GM19397 (cell line): ENCODE measurements around the gene WARS2.

Source experiments
- ATAC-seq: cut with Tn5 transposase; IDR thresholded peaks from one replicate; pipeline ENCODE4 v1.9.1; 2021; ENCODE audit warnings: mild to moderate bottlenecking, moderate library complexity; ENCODE audit not compliant: unreplicated experiment

Gene WARS2

DNA sequence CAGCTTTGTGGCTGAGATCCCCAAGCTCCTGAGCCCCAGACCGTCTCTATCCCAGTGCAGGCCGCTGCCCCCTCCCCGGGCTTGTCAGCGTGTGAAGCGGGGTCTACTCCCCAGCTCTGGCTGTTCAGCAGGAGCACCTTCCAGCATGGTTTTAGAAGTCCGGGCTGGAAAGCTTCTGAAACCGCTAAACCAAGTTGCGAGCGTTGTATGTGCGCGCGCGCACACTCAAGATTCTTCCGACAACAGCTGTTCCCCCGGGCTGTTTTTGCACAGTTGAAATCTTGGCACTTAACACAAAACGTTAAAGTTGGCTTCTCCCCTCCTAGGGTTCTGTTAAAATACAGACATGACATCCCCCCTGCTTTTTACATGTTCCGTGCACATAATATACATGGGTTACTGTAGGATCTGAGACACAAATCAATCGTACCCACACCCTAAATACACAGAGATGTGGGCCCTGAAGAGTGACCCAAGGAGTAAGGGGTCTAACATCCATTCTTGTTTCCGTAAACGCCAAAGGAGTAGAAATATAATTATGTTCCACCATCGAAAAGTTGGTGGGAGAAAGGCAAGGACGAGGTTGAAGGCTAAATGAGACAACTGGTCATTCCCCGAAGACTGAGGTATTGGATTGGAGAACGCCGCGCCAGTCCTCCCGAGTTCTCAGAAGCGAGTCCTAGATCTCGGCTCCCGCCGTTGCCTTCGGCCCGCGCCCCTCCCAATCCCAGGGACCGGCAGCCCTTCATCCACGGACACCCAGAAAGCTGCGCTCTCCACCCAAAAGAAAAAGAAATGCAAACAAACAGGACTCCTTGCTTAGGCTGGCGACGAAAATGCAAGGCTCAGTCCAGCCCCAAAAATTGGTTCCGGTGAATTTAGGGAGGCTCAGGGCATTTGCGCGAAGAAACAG, 153.6 kb downstream of the WARS2 start:
- ATAC-seq: no peak

DNA sequence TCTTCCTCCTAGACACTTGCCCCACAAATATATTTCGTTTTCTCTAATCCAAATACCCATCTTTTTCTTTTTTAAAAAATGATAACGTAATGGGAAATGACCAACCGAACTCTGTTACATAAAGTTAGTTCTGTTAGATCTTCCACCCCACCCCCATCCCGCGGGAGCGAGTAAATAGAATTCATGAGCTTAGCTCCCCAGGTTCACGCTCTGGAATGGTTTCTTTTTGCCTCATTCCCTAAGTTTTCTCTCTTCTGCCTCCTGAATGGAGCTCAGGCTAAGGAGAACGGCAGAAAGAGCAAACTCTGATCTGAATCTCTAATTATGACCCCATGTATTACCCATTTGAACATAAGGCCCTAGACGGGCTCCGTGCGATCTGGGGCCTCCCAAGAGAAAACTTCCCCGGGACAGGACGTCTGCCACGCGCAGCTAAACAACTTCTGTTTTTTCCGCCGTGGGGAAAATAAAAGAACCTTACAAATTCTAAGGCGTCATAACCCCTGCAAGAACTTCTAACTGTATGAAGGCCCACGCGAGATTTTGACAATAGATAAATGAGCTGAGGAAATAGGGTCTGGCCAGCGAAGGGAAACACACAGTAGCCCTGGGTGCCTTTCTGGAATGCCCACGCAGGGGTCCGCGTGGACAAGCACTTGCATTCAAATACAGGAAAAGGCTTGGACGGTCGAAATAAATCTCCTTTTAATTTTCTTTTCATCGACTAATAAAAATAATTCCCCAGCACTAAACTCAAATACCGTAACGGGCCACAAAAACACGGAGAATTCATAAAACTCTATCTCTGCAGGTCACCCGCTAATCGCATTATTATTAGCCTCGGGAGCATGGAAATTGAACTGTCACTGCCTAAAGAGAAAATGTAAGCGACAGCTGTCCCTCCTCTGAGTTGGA, 154.6 kb downstream of the WARS2 start:
- no peak for ATAC-seq

DNA sequence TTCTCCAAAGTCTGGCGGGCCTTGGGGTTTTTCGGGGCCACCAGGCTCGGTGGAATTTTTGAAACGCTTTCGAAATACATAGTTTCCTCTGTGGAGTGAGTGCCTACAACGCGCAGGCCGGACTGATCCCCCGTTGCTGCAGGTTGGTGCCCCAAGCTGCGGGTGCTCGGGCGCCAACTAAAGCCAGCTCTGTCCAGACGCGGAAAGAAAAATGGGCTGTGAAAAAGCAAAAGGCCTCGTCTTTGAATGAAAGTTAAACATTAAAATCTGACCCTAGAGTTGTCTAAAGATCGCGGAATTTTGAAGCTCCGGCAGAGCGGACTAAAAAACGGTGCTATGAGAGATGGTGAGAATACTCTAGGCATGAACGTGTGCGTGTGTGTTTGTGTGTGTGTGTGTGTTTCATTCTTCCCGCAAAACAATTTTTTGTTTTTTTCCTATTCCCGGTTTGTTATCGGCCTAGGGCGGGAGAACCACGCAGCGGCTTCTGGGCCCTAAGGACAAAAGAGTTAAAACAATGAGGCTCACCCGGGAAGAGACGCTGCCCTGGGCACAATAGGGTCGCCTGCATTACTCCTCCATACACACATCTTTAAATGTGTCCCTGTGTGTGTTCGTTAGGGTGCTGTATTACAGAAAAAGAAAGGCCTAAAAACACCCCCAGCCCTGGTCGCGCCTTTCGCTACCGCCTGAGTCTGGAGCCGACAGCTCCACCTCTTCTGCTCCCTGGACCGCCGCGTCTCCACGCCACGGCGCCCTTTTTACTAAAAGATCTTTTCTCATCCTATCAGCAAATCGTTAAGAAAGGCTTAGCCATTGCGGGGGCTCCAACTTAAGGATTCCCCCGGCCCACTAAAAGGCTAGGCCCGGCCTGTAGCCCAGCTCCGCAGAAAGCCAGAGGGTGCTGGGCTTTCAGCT, 155.5 kb downstream of the WARS2 start:
- no peak for ATAC-seq

DNA sequence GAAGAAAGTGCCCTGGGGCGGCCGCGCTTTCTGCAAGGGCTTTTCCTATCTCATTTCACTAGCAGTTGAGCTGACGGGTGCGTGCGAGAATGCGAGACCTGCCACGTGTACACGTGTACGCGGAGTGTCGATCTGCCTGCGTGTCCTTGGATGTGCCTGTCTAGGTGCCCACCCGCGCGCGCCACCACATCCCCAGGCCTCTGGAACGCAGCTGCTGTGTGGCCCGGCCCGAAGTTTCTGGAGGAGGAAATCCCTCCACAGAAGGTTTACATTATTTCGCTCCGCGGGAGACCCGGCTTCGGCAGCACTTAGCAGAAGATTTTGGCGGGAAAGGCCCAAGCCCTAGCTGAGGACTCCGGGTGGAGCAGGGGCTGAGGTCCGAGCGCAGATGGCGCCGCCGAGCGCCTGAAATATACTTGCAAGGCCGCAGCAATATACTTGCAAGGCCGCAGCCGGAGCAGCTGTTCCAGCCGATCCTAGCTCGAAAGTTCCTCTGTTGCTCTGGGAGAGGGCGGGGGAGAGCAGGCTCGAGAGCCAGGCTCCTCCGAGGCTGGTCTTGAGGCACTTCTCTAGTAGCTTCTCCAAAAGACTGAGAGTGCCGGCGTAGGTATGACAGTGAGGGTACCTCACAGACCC, 156.2 kb downstream of the WARS2 start:
- ATAC-seq: no peak

DNA sequence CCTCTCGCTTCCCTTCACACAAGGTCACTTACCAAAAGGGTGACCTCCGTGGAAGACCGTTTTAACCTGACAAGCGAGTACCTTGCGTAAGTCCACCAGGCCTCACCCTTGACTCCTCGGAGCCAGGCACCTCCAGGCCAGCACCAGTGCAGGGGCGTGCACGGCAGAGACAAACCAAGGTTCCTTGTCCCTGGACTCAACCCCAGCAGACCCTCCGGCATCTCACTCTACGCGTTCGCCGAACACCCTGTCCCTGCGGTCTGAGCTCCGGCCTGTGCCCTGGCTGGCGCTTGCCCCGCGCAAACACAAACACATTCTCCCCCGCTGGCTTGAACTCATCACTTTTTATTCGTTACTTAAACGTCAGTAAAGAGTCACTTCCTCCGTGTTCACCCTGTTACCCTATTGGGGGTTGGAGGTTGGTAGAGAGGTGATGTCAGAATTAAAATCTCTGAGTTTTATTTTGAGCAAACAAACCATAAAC, 156.9 kb downstream of the WARS2 start:
- ATAC-seq: no peak

DNA sequence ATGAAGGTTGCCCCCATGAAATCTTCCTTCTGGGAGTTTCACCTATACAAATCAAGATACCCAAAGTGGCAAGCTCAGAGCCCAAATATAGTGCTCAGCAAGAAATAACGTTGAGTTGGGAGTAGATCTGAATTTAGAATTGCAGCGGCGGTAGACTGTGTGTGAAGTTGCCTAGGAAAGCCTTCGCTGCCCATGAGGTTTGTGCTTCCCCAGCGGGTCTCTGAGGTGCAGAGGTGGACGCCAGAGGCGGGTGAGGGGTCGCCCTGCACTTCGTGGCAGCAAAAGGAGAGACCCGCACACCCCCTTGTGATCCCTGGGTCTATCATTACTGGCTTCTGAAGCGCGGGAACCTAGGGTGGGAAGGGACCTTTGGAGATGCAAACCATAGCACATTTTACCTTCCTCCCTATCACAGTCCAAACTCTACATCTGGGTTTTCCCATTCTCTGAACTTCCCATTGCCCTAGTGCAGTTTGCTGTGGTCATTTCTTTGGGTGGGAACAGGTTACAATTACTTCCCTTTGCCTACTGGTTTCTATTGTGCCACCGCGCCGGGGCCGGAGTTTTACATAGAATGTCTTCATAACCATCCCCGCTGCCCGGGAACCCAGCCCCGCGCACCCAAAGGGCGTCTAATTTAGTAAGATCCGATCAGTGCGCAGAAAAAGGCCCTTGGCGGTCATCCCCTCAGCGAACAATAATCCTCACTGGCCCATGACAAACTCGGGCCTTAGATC, 157.5 kb downstream of the WARS2 start:
- no peak for ATAC-seq

DNA sequence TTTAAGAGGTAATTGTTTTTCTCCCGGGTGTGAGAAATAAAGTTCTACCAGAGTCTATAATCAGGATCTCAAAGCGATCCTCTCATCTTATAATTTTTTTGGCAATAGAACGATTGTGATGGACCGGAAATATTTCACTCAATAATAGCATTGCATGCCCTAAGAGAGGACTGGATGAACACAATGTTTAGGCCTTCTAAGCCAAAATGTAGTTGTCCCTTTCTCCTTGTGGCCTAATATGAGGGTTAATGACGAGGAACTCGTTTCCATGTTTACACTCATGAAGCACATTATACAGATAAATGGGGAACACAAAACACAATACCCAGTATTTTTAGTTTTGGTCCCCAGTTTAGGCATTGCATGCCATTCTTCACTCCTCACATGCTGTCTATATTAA, 158.2 kb downstream of the WARS2 start:
- no peak for ATAC-seq

DNA sequence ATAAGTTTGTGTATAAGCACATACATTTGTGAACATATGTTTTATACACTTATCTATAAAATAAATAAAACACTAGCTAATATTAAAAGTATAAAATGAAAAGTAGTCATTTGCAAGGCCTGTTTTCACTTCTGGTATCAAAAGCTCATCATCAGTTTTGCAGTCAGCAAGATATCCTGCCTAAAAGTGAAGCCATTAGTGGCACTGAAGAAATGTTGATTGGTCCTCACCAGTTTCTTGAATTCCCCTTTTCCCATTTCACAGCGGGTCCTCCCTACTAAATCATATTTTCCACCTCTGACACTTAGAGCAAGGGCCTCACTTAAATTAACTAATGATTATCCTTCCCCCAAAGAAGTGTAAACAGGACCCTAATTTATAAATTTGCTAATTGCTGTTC, 159.0 kb downstream of the WARS2 start:
- ATAC-seq: no peak
